HG03097 (cell line): ENCODE measurements around the gene CLRN3.

ENCODE experiments used
- ATAC-seq: cut with Tn5 transposase; IDR thresholded peaks from one replicate; pipeline ENCODE4 v1.9.1; 2021; ENCODE audit not compliant: unreplicated experiment, low FRiP score

CLRN3 gene

GRCh38 chr10:127851661-127852194, 41.0 kb downstream of the CLRN3 start:
- ATAC-seq = no peak

GRCh38 chr10:127850944-127851343, 41.8 kb downstream of the CLRN3 start:
- ATAC-seq = no peak

GRCh38 chr10:127849921-127850320, 42.8 kb downstream of the CLRN3 start:
- ATAC-seq = no peak

GRCh38 chr10:127849224-127849623, 43.5 kb downstream of the CLRN3 start:
- ATAC-seq = no peak

- no peak for ATAC-seq
These were observed 44.5 kb downstream of the CLRN3 start for GRCh38 chr10:127848226-127848625.

- ATAC-seq = no peak
These were observed 47.0 kb downstream of the CLRN3 start for GRCh38 chr10:127845756-127846155.

GRCh38 chr10:127840884-127841283, 51.9 kb downstream of the CLRN3 start:
- ATAC-seq = no peak

- no peak for ATAC-seq
These were observed 55.8 kb downstream of the CLRN3 start for GRCh38 chr10:127836966-127837365.

- ATAC-seq = no peak
These were observed 56.6 kb downstream of the CLRN3 start for GRCh38 chr10:127836176-127836575.

- ATAC-seq = no peak
These were observed 58.0 kb downstream of the CLRN3 start for GRCh38 chr10:127834791-127835190.

GRCh38 chr10:127834221-127834620, 58.5 kb downstream of the CLRN3 start:
- ATAC-seq = no peak

- no peak for ATAC-seq
These were observed 58.9 kb downstream of the CLRN3 start for GRCh38 chr10:127833804-127834203.

- no peak for ATAC-seq
These were observed 60.2 kb downstream of the CLRN3 start for GRCh38 chr10:127832501-127832900.

- no peak for ATAC-seq
These were observed 62.3 kb downstream of the CLRN3 start for GRCh38 chr10:127830414-127830813.
